Measurements from ENCODE around the gene APEH. TPM values are rescaled to one million over a fixed set of nuclear protein-coding genes. Genes with fewer than 3 reads are reported as not detected.
"Not testable (repeated sequence)": the region's sequence is repeated elsewhere in the genome, so short reads cannot be mapped to it uniquely, and the experiment has no call there.

Gene APEH
- total and polyA plus RNA-seq, 5 donors: 37.4 to 110 (median 88.7) TPM

DNA sequence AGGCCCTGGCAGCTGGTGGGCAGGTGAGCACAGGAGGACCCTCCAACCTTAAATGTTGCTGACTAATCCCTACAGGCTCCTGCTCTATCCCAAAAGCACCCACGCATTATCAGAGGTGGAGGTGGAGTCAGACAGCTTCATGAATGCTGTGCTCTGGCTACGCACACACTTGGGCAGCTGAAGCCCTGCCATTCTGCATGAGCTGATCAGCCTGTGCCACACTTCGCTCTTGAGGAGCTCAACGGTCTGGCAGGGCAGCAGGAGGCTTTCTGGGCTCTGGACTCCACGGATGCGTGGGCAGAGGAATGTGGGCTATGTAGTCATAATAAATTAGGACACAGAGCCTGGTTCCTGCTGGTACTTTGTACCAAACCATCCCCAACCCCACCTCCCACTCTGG lies 9.0 kb downstream of the APEH start:
- intact Hi-C loops (cut with DNase I): no loop called here

DNA sequence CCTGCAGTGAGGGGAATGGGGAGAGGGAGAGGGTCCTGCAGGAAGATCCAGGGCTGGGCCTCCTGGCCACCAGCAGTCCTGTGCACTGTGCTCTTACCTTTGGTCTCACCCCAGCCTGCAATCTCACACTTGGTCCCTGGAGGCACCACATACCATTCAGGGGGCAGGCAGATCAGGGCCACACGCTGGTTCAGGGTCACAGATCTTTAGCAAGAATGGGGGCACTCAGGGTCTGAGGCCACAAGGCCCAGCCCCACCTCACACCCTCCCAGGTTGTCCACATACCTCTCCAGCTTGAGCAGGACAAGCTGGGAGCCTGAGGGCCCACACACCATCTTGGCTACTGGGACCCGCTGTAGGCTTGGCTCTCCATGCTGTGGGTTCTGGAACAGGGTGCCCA lies 10.3 kb downstream of the APEH start:
- H3K27ac ChIP-seq (ENCODE audit: low read length); intact Hi-C loops (cut with DNase I); ATAC-seq; H3K9me3 ChIP-seq (ENCODE audit: control insufficient read depth, low read length); H3K4me1 ChIP-seq (ENCODE audit: control insufficient read depth, insufficient read depth, low read length); H3K4me3 ChIP-seq (ENCODE audit: low read length); H3K27me3 ChIP-seq (ENCODE audit: control insufficient read depth, insufficient read depth): not testable (repeated sequence)
- WGBS: 87% methylated on average over 2 of the region's 2 CpGs
- DNase-seq: peak in 2 of 3 donors; percentile 19 to 35

More for the DNA sequence above, 9.0 kb downstream of the APEH start:
- Histone ChIP-seq H3K4me1 (ENCODE audit: control insufficient read depth, insufficient read depth, low read length) (peaks cover 2% of the 10 kb centered on the region), H3K4me3 (ENCODE audit: low read length) (no peak overlapping the region), H3K27me3 (ENCODE audit: control insufficient read depth, insufficient read depth) (no peaks in the 10 kb centered on the region), H3K9me3 (ENCODE audit: control insufficient read depth, low read length) (no peaks in the 10 kb centered on the region), H3K27ac (ENCODE audit: low read length) (no peak overlapping the region)
- DNase-seq (peak in 1 of 3 donors; percentile 28), ATAC-seq (no peak)
- 77% methylated on average over 6 of the region's 6 CpGs for WGBS

DNA sequence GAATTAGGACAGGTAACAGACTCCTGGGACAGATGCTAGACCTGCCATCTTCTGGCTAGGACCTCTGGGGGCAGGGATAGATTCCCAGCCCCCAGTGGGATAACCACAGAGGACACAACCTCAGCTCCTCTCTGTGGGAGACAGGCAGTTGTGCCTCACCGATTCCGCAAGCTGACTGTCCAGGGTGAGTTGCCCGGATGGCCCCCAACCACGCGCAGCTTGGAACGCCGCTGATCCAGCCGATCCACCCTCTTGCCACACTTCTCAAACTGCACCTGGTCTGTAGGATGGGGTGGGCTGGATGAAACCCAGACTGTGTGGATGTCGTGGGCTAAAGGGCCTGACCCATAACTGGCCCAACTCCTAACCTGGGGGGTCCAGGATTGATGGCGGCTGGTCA lies 11.0 kb downstream of the APEH start:
- H3K9me3 ChIP-seq (ENCODE audit: control insufficient read depth, low read length); H3K4me1 ChIP-seq (ENCODE audit: control insufficient read depth, insufficient read depth, low read length); H3K27me3 ChIP-seq (ENCODE audit: control insufficient read depth, insufficient read depth); H3K27ac ChIP-seq (ENCODE audit: low read length); DNase-seq; H3K4me3 ChIP-seq (ENCODE audit: low read length); intact Hi-C loops (cut with DNase I); ATAC-seq: not testable (repeated sequence)
- WGBS: 92% methylated on average over 10 of the region's 10 CpGs

DNA sequence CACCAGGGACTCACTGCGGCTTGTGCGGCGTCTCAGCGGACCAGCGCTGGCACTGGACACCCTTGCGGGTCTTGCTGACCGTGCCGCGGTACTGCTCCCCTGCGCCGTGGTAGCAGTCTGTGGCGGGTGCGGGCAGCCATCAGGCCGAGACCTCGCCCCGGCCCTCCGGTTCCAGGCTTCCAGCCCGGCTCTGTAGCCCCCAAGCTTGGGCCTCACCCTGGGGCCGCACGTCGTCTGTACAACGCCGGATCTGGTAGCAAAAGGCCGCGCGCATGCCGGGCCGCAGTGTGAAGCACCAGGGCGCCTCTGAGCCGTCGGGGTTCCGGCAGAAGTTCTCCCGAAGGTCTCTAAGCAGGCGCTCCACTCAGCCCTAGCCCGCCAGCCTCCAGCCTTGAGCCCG lies 11.7 kb downstream of the APEH start:
- DNase-seq: peak in 2 of 3 donors; percentile 14 to 59
- H3K27me3 ChIP-seq (ENCODE audit: control insufficient read depth, insufficient read depth); H3K9me3 ChIP-seq (ENCODE audit: control insufficient read depth, low read length); H3K4me1 ChIP-seq (ENCODE audit: control insufficient read depth, insufficient read depth, low read length); H3K4me3 ChIP-seq (ENCODE audit: low read length); intact Hi-C loops (cut with DNase I); H3K27ac ChIP-seq (ENCODE audit: low read length); ATAC-seq: not testable (repeated sequence)
- WGBS: 18% methylated on average over 35 of the region's 36 CpGs

DNA sequence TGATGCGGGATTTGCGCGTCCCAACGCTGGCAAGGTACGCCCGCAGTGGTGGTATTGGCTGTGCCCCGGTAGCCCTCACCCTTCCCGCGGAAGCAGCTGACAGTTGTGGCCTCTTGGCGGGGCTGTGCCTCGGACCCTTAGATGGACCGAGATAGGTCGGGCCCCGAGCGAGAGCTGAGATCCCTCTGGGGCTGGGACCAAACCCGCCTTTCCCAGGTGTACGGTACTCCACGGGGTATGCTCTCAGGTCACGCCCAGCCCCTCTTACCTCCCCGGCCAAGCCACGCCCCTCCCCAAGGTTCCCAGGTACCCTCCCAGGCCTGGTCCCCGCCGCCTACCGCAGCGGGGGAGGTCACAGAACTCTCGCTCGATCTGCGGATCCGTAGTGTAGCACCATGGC lies 12.2 kb downstream of the APEH start:
- H3K27ac ChIP-seq (ENCODE audit: low read length); H3K27me3 ChIP-seq (ENCODE audit: control insufficient read depth, insufficient read depth); intact Hi-C loops (cut with DNase I); H3K4me3 ChIP-seq (ENCODE audit: low read length); H3K9me3 ChIP-seq (ENCODE audit: control insufficient read depth, low read length); H3K4me1 ChIP-seq (ENCODE audit: control insufficient read depth, insufficient read depth, low read length): not testable (repeated sequence)
- DNase-seq (peak in 1 of 3 donors; percentile 42), ATAC-seq (peak; percentile 2 to 5)
- 3% methylated on average over 25 of the region's 29 CpGs for WGBS

DNA sequence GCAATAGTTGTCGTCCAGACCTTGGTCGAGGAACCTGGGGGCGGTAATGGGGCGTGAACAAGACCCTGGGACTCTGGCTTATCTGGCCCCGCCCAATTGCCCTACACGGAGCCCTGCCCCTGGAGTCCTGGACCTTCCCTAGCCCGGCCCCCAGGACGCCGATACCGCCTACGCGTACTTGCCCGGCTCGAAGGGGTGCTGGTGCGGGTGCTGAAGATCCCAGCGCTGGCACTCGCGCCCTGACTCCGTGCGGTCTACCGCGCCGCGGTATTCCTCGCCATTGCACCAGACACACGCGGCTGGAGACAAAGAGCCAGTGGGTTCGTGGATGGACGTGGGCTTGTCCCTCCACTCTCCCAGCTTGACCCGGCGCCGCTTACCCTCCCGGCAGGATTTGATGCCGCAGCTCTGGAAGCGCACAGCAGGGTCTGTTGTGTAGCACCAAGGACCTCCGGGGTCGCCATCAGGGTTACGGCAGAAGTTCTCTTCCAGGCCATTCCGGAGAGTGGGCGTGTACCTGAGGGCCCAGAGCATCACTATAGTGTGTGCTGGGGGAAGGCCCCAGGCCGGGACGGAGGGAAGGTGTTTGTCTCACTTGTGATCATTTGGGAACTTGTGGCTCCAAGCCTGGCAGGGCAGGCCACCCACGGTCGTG lies 12.7 kb downstream of the APEH start:
- H3K27me3 ChIP-seq (ENCODE audit: control insufficient read depth, insufficient read depth); H3K4me1 ChIP-seq (ENCODE audit: control insufficient read depth, insufficient read depth, low read length); H3K4me3 ChIP-seq (ENCODE audit: low read length); H3K27ac ChIP-seq (ENCODE audit: low read length); H3K9me3 ChIP-seq (ENCODE audit: control insufficient read depth, low read length); intact Hi-C loops (cut with DNase I): not testable (repeated sequence)
- 13% methylated on average over 44 of the region's 44 CpGs for WGBS
- ATAC-seq (peak; percentile 27 to 49), DNase-seq (peak; percentile 62 to 83 (median 78))

DNA sequence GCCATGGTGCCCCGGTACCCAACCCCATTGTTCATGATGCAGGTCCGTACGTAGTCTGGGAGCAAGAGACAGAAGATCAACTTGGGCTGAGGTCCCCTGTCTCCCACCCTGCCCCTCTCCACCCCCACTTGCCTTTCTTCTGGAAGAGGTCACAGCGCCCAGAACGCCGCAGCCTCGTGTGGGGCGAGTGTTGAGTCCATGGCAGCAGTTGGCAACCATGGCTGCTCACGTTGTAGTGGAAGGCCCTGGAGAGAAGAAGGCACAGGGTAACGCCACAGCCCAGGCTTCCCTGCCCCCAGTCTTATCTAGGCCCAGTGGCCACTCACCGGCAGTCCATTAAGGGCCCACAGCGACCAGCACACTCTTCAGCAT lies 13.3 kb downstream of the APEH start:
- intact Hi-C loops (cut with DNase I); H3K4me3 ChIP-seq (ENCODE audit: low read length); ATAC-seq; H3K27ac ChIP-seq (ENCODE audit: low read length); H3K27me3 ChIP-seq (ENCODE audit: control insufficient read depth, insufficient read depth); H3K9me3 ChIP-seq (ENCODE audit: control insufficient read depth, low read length); H3K4me1 ChIP-seq (ENCODE audit: control insufficient read depth, insufficient read depth, low read length); DNase-seq: not testable (repeated sequence)
- 93% methylated on average over 12 of the region's 12 CpGs for WGBS

DNA sequence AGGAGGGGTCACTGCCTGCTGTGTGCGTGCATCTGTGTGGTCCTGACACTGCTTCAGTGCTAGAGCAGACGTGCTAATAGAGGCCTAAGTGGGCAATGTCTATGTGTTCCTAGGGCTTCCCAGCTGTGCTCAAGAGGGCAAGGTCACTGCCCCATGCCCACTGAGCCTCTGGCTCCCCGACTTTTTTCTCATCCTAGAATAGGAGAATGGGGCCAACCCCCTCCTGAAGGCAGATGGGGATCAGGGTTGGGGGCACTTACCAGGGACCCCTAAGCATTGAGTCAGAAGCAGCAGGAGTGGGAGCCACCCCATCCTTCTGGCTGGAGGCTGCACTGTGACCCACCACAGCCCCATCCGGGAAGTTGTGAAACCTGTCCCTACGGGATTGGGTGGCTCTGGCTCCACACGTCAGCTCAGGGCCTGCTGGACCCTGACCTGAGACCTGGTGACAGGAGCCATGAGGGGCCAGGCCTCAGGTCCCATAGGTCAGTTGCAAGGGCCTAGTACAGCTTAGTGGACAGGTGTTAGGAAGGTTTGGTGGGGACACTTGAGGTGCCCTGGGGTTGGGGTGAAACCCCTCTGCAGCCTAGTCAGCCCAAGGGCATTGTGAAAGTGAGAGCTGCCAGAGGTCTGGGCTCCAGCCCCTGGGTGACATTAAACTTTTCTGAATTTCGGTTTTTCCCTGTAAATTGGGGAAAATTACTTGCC lies 14.3 kb downstream of the APEH start:
- peak overlapping the region; percentile 90 for H3K4me3 ChIP-seq (ENCODE audit: low read length)
- H3K9me3 ChIP-seq (ENCODE audit: control insufficient read depth, low read length); H3K4me1 ChIP-seq (ENCODE audit: control insufficient read depth, insufficient read depth, low read length); H3K27me3 ChIP-seq (ENCODE audit: control insufficient read depth, insufficient read depth); intact Hi-C loops (cut with DNase I); H3K27ac ChIP-seq (ENCODE audit: low read length): not testable (repeated sequence)
- ATAC-seq (peak in 1 of 2 donors; percentile 1), DNase-seq (peak in 1 of 3 donors; percentile 36)
- WGBS: 54% methylated on average over 7 of the region's 7 CpGs

DNA sequence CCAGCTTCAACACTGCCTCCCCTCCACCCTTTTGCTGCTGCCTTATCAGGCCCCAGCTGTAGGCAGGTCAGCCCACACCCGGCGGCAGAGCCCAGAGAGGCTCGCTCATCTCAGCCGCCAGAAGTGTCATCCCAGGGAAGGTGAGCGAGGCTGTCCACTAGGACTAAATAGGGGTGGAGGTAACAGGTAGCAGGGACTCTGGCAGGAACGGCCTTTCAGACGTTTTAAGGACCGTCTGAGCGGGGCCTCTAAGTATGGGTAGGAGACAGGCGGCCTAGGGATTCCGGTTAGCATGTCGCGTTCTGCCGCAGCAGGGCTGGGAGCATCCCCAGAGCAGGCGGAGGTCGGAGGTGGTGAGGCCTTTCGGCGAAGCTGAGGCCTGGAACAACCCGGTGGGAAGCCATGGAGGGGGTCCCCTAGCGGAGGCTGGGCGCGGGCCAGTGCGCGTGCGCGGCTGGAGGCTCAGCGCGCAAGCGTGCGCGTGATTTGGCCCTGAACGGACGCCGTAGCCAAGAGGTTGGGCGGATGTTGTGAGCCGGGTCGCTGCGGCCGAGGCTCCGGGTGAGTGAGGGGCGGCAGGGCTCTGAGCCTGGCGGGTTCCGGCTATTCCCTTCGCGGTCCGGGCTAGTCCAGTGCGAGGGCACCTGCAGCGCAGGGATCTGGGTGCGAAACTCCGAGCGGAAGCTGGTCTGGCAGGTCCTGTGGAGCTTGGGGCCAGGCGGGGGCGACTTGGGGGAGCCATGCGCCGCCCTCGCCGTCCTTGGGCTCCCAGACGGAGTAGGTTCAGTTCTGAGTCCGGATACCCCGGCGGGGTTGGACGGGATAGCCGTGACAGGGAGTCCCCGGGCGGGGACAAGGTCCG lies 15.1 kb downstream of the APEH start, which contains the start of the genes MST1 and RNF123:
Gene MST1 (minus strand): TSS at position 429 of the 862 bp plus-strand sequence. CDS start 783 bp downstream, outside the sequence.
Gene RNF123 (plus strand): TSS at position 512 of the 862 bp plus-strand sequence. CDS start 1,609 bp downstream, outside the sequence.
- DNase-seq (peak; percentile 94 to 97 (median 97)), ATAC-seq (peak; percentile 81)
- Histone ChIP-seq H3K9me3 (ENCODE audit: control insufficient read depth, low read length) (no peaks in the 10 kb centered on the region), H3K27ac (ENCODE audit: low read length) (peak within 1 kb of the TSS; percentile 75), H3K4me3 (ENCODE audit: low read length) (peak within 1 kb of the TSS; percentile 90), H3K4me1 (ENCODE audit: control insufficient read depth, insufficient read depth, low read length) (peaks cover 4% of the 10 kb centered on the region), H3K27me3 (ENCODE audit: control insufficient read depth, insufficient read depth) (no peaks in the 10 kb centered on the region)
- WGBS: 1% methylated on average over 66 of the region's 66 CpGs
- intact Hi-C loops (cut with DNase I): no loop called here

DNA sequence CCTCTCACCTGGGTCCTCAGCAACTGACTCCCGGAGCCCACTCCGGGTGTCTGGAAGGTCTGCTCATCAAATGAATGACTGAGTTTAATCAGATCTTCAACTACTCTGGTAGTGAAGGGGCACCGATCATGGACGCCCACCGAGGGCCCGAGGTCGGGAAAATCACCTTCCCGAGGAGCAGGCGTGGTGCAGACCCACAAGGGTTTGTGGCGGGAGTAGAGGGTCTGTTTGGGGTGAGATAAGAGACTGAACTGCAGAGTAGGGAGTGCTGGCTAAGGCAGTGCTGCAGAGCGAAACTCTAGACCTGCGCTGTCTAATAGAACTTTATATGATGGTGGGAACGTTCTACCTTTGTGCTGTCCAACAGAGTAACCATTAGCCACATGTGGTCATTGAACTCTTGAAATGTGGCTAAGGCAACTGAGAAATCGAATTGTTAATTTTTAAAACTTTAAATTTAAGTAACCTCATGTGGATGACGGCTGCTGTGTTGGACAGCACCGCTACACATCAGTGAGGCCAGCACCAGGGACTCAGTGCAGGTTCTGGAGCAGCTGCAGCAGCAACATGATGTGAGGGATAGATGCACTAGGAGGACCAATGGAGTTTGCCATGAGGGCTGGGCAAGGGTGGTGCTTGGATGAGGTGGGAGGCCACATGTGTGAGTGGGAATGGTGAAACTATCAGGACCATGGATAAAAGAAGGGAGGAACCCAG lies 15.9 kb downstream of the APEH start:
- ATAC-seq; H3K27me3 ChIP-seq (ENCODE audit: control insufficient read depth, insufficient read depth); intact Hi-C loops (cut with DNase I); DNase-seq; H3K4me1 ChIP-seq (ENCODE audit: control insufficient read depth, insufficient read depth, low read length); H3K9me3 ChIP-seq (ENCODE audit: control insufficient read depth, low read length): not testable (repeated sequence)
- Histone ChIP-seq H3K4me3 (ENCODE audit: low read length) (peak overlapping the region; percentile 90), H3K27ac (ENCODE audit: low read length) (peak overlapping the region; percentile 75)
- WGBS: 8% methylated on average over 16 of the region's 16 CpGs

Data from right cardiac atrium (tissue), 5 donors.